Activated naive CD8-positive, alpha-beta T cell treated with anti-CD3 and anti-CD28 coated beads, Interleukin-2, amount 50 U/mL, for 24 hours (primary cell): Measurements from ENCODE around the gene SEZ6L2.
"Not testable (repeated sequence)": the region's sequence is repeated elsewhere in the genome, so short reads cannot be mapped to it uniquely, and the experiment has no call there.

ENCODE experiments used
- ATAC-seq: fragments of 150-1000 bp; cut with Tn5 transposase; one replicate; pipeline ENCODE4 v1.10.0; 2021
- DNase-seq: peaks from one replicate; pipeline ENCODE4 v3.0.0; 2021
- H3K27ac Mint-ChIP-seq: one replicate; pipeline ENCODE4 v1.8.0; 2021; ENCODE audit warnings: mild to moderate bottlenecking, mixed read lengths
- H3K27me3 Mint-ChIP-seq: one replicate; pipeline ENCODE4 v1.8.0; 2021; ENCODE audit warnings: mixed read lengths
- H3K36me3 Mint-ChIP-seq: one replicate; pipeline ENCODE4 v1.8.0; 2021; ENCODE audit warnings: low read depth, mixed read lengths
- H3K4me1 Mint-ChIP-seq: one replicate; pipeline ENCODE4 v1.8.0; 2021; ENCODE audit warnings: mixed read lengths
- H3K4me3 Mint-ChIP-seq: one replicate; pipeline ENCODE4 v1.8.0; 2021; ENCODE audit warnings: mild to moderate bottlenecking, moderate library complexity, mixed read lengths
- H3K9me3 Mint-ChIP-seq: one replicate; pipeline ENCODE4 v1.8.0; 2021; ENCODE audit warnings: mixed read lengths

Gene SEZ6L2

GRCh38 chr16:29877266-29877961 lies 21.9 kb downstream of the SEZ6L2 start:
- H3K4me3 Mint-ChIP-seq = peak overlapping the region; percentile 48
- peaks cover 17% of the 10 kb centered on the region for H3K4me1 Mint-ChIP-seq
- H3K27me3 Mint-ChIP-seq = peaks cover 34% of the 10 kb centered on the region
- DNase-seq (peak; percentile 66), ATAC-seq (peak; percentile 80)
- H3K36me3 Mint-ChIP-seq = peaks cover 1% of the 10 kb centered on the region
- no peaks in the 10 kb centered on the region for H3K9me3 Mint-ChIP-seq
- H3K27ac Mint-ChIP-seq = no peak overlapping the region

GRCh38 chr16:29876594-29877249 lies 22.6 kb downstream of the SEZ6L2 start:
- H3K9me3 Mint-ChIP-seq = no peaks in the 10 kb centered on the region
- H3K27ac Mint-ChIP-seq = no peak overlapping the region
- peaks cover 34% of the 10 kb centered on the region for H3K27me3 Mint-ChIP-seq
- peak; percentile 37 for ATAC-seq
- peaks cover 17% of the 10 kb centered on the region for H3K4me1 Mint-ChIP-seq
- peak overlapping the region; percentile 48 for H3K4me3 Mint-ChIP-seq
- H3K36me3 Mint-ChIP-seq = peaks cover 1% of the 10 kb centered on the region
- DNase-seq = peak; percentile 54

DNA sequence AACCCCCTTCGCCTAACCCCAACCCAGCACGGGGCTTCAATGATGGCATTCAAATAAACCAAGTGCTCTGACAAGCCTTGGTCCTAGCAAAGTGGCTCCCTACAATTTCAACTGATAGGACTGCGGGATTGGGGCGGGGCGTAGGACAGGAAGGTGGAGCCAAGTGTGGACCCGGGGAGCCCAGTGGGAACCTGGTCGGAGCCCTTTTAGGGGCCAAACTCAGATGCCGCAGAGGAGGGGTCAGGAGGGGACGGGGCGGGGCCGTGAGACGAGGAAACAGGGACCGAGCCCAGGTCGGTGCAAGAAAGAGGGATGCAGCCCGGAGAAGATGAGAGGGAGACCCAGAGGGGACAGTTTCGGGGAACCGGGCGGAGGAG lies 23.1 kb downstream of the SEZ6L2 start:
- DNase-seq (no peak), ATAC-seq (no peak)
- Mint-ChIP-seq H3K4me3 (peak overlapping the region; percentile 48), H3K4me1 (peaks cover 17% of the 10 kb centered on the region), H3K36me3 (peaks cover 1% of the 10 kb centered on the region), H3K9me3 (no peaks in the 10 kb centered on the region), H3K27ac (no peak overlapping the region), H3K27me3 (peaks cover 32% of the 10 kb centered on the region)

DNA sequence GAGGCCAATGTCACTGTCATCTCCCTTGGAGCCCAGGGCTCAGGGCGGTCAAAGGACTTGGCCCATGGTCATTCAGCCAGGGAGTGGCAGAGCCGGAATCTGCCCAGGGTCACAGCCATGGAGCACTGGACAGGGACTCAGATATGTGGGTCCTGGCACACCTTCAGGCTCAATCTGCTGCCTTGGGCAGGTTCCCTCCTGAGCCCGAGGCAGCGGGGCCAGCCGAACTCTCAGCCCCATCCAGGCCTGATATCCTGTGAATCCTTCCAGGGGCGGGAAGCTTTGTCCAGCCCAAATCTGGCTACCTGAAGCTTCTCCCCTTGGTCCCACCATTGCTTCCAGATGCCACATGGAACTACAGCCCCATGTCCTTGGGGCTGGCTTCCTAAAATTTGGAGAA lies 24.1 kb downstream of the SEZ6L2 start:
- no peaks in the 10 kb centered on the region for H3K9me3 Mint-ChIP-seq
- ATAC-seq = no peak
- H3K27me3 Mint-ChIP-seq = peaks cover 29% of the 10 kb centered on the region

DNA sequence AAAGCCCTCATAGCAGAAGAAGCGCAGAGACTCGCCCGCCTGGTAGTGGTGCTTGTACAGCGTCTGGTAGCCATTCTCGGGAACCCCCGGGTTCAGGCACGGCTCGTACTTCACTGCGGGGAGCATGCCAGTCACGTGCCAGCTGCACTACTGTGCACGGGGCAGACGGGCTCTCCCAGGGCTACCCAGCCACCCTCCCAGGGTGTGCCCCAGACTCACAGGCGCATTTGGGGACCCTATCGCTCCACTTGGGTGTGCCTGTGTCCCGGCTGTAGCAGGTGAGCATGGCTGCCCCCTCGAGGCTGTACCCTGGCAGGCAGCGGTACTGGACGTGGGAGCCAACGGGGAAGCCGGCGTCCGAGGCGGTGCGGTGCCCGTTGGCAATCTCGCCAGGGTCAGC lies 26.0 kb downstream of the SEZ6L2 start:
- H3K4me3 Mint-ChIP-seq = no peak overlapping the region
- no peak for DNase-seq
- ATAC-seq = no peak
- H3K27ac Mint-ChIP-seq = no peak overlapping the region
- H3K27me3 Mint-ChIP-seq = peaks cover 25% of the 10 kb centered on the region
- peaks cover 17% of the 10 kb centered on the region for H3K4me1 Mint-ChIP-seq
- no peaks in the 10 kb centered on the region for H3K9me3 Mint-ChIP-seq
- no peaks in the 10 kb centered on the region for H3K36me3 Mint-ChIP-seq

More for the DNA sequence above, 24.1 kb downstream of the SEZ6L2 start:
- DNase-seq = no peak
- H3K4me1 Mint-ChIP-seq = peaks cover 17% of the 10 kb centered on the region
- H3K36me3 Mint-ChIP-seq = no peaks in the 10 kb centered on the region
- no peak overlapping the region for H3K4me3 Mint-ChIP-seq
- no peak overlapping the region for H3K27ac Mint-ChIP-seq

- Mint-ChIP-seq H3K27ac (no peak overlapping the region), H3K27me3 (peaks cover 12% of the 10 kb centered on the region), H3K9me3 (no peaks in the 10 kb centered on the region), H3K36me3 (no peaks in the 10 kb centered on the region), H3K4me3 (no peak overlapping the region), H3K4me1 (peaks cover 11% of the 10 kb centered on the region)
- ATAC-seq (no peak), DNase-seq (no peak)
Observed at GRCh38 chr16:29871822-29872546, 27.4 kb downstream of the SEZ6L2 start.

DNA sequence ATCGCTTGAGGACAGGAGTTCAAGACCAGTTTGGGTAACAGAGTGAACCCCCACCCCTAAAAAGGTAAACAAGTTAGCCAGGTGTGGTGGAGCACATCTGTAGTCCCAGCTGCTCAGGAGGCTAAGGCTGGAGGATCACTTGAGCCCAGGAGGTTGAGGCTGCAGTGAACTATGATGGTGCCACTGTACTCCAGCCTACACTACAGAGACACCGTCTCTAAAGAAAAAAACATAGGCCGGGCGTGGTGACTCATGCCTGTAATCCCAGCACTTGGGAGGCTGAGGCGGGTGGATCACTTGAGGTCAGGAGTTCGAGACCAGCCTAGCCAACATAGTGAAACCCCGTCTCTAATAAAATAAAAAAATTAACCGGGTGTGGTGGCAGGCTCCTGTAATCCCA lies 30.3 kb downstream of the SEZ6L2 start:
- not testable (repeated sequence) for H3K27ac Mint-ChIP-seq, H3K4me3 Mint-ChIP-seq, H3K4me1 Mint-ChIP-seq, H3K36me3 Mint-ChIP-seq, H3K27me3 Mint-ChIP-seq, DNase-seq, H3K9me3 Mint-ChIP-seq, ATAC-seq

DNA sequence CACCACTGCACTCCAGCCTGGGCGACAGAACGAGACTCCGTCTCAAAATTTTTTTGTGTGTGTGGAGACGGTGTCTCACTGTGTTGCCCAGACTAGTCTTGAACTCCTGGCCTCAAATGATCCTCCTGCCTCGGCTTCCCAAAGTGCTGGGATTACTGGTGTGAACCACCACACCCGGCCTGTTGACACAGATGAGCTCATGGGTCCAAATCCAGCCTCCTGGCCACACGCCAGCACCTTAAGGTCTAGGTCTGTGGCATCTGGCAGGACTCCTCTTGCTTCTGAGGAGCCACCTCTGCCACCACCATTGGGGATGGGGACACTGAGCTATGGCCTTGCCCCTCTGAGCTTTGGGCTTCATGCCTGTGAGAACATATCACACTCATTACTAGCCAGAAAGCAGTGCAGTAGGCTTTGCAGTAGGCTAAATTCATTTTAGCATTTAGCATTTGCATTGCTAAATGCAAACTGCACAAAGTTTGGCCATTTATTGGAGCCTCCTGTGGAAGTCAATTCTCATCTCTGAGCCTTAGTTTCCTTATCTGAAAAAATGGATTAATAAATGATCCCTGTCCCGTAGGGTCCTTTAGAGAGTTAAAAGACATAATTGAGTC lies 30.8 kb downstream of the SEZ6L2 start:
- Mint-ChIP-seq H3K4me3 (no peak overlapping the region), H3K4me1 (peaks cover 3% of the 10 kb centered on the region), H3K27me3 (no peaks in the 10 kb centered on the region), H3K9me3 (no peaks in the 10 kb centered on the region), H3K36me3 (no peaks in the 10 kb centered on the region), H3K27ac (no peak overlapping the region)
- no peak for ATAC-seq
- no peak for DNase-seq

GRCh38 chr16:29864205-29864604 lies 35.1 kb downstream of the SEZ6L2 start:
- Mint-ChIP-seq H3K9me3 (no peaks in the 10 kb centered on the region), H3K4me1 (peaks cover 20% of the 10 kb centered on the region), H3K36me3 (peaks cover 5% of the 10 kb centered on the region), H3K4me3 (peak overlapping the region; percentile 36), H3K27me3 (no peaks in the 10 kb centered on the region), H3K27ac (no peak overlapping the region)
- no peak for ATAC-seq
- DNase-seq = no peak

GRCh38 chr16:29863669-29863984 lies 35.7 kb downstream of the SEZ6L2 start:
- peak overlapping the region; percentile 90 for H3K4me3 Mint-ChIP-seq

GRCh38 chr16:29862884-29863668 lies 36.3 kb downstream of the SEZ6L2 start, which contains the start of gene CDIPT:
Gene CDIPT, minus strand, starts transcription at chr16:29863226. Its CDS starts 369 bp downstream, at chr16:29862857.
- Mint-ChIP-seq H3K36me3 (peaks cover 7% of the 10 kb centered on the region), H3K9me3 (no peaks in the 10 kb centered on the region), H3K27me3 (no peaks in the 10 kb centered on the region), H3K4me3 (peak within 1 kb of the TSS; percentile 90), H3K27ac (peak within 1 kb of the TSS; percentile 100), H3K4me1 (peaks cover 22% of the 10 kb centered on the region)
- DNase-seq = peak; percentile 90
- peak; percentile 99 for ATAC-seq

More at GRCh38 chr16:29863669-29863984, 35.7 kb downstream of the SEZ6L2 start:
- Mint-ChIP-seq H3K4me1 (peaks cover 20% of the 10 kb centered on the region), H3K27ac (peak overlapping the region; percentile 100), H3K9me3 (no peaks in the 10 kb centered on the region), H3K36me3 (peaks cover 5% of the 10 kb centered on the region), H3K27me3 (no peaks in the 10 kb centered on the region)
- DNase-seq = no peak
- no peak for ATAC-seq

- peaks cover 21% of the 10 kb centered on the region for H3K4me1 Mint-ChIP-seq
- H3K9me3 Mint-ChIP-seq = no peaks in the 10 kb centered on the region
- peak overlapping the region; percentile 80 for H3K27ac Mint-ChIP-seq
- H3K36me3 Mint-ChIP-seq = peaks cover 7% of the 10 kb centered on the region
- peak overlapping the region; percentile 90 for H3K4me3 Mint-ChIP-seq
- DNase-seq (no peak), ATAC-seq (no peak)
- H3K27me3 Mint-ChIP-seq = no peaks in the 10 kb centered on the region
Observed at GRCh38 chr16:29862383-29862883, 36.9 kb downstream of the SEZ6L2 start.

DNA sequence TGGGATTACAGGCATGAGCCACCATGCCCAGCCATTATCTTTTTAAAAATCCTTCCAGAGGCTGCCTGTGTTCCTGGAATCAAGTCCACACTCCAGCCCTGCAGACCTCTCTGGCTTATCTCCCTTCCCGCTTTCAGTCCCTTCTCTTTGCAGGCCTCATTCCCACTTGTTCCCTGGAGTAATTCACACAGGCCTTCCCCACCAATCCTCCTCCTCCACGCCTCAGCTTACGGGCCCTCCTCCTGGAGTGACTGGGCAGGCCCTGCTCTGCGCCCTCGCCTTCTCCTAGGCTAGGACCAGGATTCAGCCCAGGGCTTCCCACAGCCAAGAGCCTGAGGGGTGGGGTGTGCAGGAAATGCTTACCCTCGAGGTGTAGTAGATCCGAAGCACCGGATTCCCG lies 39.1 kb downstream of the SEZ6L2 start:
- Mint-ChIP-seq H3K27me3 (no peaks in the 10 kb centered on the region), H3K4me3 (peak overlapping the region; percentile 90), H3K9me3 (no peaks in the 10 kb centered on the region), H3K36me3 (peaks cover 7% of the 10 kb centered on the region), H3K4me1 (peaks cover 21% of the 10 kb centered on the region), H3K27ac (no peak overlapping the region)
- no peak for DNase-seq
- ATAC-seq = no peak

DNA sequence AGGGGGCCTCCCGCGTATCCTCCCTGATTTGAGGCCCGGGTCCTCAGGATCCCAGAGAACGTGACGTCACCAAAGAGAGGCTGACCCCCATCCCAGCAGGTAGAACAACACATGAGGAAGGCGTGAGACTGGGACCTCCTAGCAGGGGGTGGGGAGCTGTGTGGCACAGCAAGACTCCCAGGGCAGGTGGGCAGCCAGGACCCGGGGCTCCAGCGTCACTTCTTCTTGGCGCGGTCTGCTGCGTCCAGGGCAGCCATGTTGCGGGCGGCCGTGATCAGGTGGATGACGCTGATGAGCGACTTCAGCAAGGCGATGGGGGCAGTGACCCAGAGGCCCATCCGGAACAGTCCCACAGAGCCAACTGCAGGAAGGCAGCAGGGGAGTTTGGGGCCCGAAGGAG lies 40.4 kb downstream of the SEZ6L2 start:
- DNase-seq (no peak), ATAC-seq (no peak)
- no peak overlapping the region for H3K27ac Mint-ChIP-seq
- H3K9me3 Mint-ChIP-seq = no peaks in the 10 kb centered on the region
- H3K27me3 Mint-ChIP-seq = no peaks in the 10 kb centered on the region
- peaks cover 19% of the 10 kb centered on the region for H3K4me1 Mint-ChIP-seq
- H3K36me3 Mint-ChIP-seq = peaks cover 7% of the 10 kb centered on the region
- H3K4me3 Mint-ChIP-seq = no peak overlapping the region
